GM21390 (cell line): Measurements from ENCODE around the gene PKP1.
"Not testable (repeated sequence)": the region's sequence is repeated elsewhere in the genome, so short reads cannot be mapped to it uniquely, and the experiment has no call there.

Experiments used
- ATAC-seq: cut with Tn5 transposase; IDR thresholded peaks from one replicate; pipeline ENCODE4 v1.9.1; 2021; ENCODE audit not compliant: unreplicated experiment

PKP1 gene

GRCh38 chr1:201282931-201283829, at the start of gene PKP1:
Gene PKP1 (plus strand): TSS chr1:201283506. CDS start chr1:201283703, 197 bp downstream.
- no peak for ATAC-seq

DNA sequence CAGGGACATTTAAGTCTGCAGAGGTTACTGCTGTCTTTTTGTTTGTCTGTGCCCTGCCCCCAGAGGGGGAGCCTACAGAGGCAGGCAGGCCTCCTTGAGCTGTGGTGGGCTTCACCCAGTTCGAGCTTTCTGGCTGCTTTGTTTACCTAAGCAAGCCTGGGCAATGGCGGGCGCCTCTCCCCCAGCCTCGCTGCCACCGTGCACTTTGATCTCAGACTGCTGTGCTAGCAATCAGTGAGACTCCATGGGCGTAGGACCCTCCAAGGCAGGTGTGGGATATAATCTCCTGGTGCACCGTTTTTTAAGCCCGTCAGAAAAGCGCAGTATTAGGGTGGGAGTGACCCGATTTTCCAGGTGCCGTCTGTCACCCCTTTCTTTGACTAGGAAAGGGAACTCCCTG, 43.7 kb upstream of the PKP1 start:
- ATAC-seq = not testable (repeated sequence)

GRCh38 chr1:201240171-201240570, 43.1 kb upstream of the PKP1 start:
- no peak for ATAC-seq

- no peak for ATAC-seq
Observed at GRCh38 chr1:201241736-201242135, 41.6 kb upstream of the PKP1 start.

DNA sequence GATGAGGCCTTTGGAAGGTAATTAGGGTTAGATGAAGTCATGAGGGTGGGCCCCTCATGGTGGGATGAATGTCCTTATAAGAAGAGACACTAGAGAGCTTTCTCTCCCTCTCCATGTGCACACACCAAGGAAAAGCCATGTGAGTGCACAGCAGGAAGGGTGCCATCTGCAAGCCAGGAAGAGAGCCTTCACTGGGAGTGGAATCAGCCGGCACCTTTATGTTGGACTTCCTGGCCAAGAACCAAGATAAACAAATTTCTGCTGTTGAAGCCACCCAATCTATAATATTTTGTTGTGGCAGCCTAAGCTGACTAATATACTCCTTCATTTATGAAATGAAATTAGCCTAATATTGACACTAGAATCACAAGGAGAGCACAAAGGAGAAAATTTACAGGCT, 38.2 kb upstream of the PKP1 start:
- ATAC-seq = no peak

GRCh38 chr1:201248721-201249559, 34.4 kb upstream of the PKP1 start:
- ATAC-seq = no peak

- no peak for ATAC-seq
Observed at GRCh38 chr1:201250326-201251011, 32.8 kb upstream of the PKP1 start.

DNA sequence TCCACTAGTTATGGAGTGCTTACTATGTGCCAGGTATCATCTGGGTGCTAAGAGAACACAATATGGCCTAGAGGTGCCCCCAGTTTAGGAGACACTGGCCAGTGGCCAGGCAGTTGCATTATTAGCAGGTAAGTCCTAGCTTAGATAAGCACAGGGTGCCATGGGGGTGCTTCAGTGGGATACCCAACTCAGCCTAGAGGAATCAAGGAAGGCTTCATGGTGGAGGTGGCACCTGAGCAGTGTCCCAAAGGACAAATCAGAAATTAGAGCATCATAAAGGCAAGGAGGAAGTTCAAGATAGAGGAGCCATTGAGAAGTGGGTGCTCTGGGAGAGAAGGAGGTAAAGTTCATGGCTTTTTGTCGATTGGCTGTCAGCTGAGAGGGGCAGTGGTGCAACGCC, 31.9 kb upstream of the PKP1 start:
- ATAC-seq = no peak

DNA sequence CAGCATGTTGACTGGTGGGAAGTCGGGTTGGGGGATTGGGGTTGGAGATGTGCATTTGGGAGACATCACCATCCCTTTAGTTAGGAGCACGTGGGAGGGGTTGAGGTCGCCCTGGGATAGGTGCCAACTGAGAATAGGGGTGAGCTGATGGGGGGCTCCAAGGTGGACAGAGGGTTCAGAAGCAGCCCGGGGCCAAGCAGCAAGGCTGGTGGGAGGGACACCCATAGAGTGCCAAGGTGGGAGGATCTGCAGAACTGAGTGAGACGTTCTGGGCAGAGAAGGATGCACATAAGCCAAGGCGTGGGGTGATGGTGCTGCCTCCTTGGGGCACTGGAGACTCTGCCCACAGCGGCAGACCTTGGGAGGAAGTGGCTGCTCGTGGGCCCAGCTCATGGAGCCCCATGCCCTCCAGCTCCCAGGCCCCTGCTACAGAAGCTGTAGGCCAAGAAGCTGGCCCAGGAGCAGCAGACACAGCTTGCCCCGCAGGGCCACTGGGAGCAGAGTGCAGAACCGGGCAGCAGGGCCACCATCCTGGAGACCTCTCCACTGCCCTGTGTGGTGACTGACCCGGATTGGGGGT, 31.4 kb upstream of the PKP1 start:
- ATAC-seq = no peak

- ATAC-seq = no peak
Observed at GRCh38 chr1:201252944-201253371, 30.3 kb upstream of the PKP1 start.

DNA sequence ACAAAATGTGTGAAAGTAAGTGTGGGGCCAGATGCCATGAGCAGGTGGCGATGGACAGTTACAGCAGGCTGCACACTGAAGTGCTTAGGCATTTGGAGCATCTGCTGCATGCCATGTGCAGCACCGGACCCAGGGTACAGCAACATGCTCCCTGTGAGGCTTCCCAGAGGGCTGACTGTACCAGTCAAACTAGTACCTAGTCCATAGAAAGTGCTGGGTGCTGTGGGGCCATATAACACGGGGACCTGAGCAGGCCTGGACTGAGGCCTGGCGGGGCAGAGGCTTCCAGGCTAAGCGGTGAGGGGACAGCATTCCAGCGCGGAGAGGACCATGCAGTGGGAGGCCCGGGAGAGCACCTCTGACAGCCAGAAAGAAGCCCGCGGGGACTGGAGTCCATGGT, 29.9 kb upstream of the PKP1 start:
- ATAC-seq = no peak

- no peak for ATAC-seq
Observed at GRCh38 chr1:201253906-201254624, 29.2 kb upstream of the PKP1 start.

- ATAC-seq = no peak
Observed at GRCh38 chr1:201254625-201255478, 28.5 kb upstream of the PKP1 start.

DNA sequence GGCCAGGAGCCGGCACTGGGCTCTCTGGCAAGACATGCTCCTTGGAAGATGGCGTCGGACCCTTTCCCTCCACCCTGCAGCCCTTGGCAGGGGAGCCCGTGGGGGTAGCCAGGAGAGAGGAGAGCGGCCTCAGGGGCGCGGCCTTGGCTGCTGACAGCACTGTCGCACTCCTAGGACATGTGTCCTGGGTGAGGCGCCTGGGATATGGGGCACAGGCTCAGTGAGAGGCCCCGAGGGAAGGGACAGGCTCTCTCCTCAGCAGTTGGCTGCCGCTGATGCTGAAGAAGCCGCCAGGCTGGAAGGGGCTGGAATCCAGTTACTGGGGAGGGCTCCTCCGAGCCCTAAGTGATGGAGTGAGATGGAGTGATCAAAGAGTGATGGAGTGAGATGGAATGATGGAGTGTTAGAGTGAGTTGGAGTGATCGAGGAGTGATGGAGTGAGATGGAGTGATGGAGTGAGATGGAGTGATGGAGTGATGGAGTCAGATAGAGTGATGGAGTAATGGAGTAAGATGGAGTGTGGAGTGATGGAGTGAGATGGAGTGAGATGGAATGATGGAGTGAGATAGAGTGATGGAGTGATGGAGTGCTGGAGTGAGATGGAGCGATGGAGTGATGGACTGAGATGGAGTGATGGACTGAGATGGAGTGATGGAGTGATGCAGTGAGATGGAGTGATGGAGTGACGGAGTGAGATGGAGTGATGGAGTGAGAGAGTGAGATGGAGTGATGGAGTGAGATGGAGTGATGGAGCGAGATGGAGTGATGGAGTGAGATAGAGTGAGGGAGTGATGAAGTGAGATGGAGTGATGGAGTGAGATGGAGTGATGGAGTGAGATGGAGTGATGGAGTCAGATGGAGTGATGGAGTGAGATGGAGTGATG, 27.6 kb upstream of the PKP1 start:
- ATAC-seq = no peak

GRCh38 chr1:201258132-201258531, 25.2 kb upstream of the PKP1 start:
- ATAC-seq = not testable (repeated sequence)

- no peak for ATAC-seq
Observed at GRCh38 chr1:201258763-201259230, 24.5 kb upstream of the PKP1 start.

DNA sequence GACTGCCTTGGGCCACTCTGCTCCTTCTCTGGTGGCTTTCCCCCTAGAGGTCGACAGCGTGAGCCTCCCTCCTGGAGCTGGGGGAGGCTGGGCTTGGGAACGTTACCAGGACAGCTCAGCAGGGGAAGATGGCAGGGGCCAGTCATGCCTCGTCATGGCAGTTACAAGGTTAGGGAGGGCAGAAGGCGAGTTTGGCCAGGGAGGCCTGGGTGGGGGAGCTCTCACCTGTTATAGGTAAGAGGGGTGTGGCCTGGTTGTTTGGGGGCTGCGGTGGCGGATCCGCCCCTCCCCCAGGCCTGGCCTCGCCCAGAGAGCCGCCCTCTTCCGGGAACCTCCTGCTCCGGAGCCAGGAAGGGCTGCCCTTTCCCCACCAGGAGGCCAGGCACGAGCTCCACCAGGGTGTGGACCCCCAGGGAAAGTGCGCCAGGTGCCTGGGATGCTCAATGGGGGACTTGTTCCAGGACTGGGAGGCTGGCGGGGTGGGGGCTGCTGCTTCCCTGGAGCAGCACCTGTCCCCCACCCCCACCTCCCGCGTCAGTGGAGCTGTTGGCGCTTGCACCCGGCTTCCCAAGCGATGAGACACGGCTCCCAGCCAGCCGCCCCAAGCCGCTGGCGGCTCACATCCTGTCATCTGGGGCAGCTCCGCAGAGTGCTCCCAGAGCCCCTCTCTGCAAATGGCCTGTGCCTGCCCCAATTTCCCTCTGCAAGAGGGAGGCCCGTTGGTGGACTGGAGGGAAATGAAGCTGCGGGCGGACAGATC, 23.6 kb upstream of the PKP1 start:
- ATAC-seq = no peak

GRCh38 chr1:201260236-201260590, 23.1 kb upstream of the PKP1 start:
- ATAC-seq = no peak
